EH (cell line): ENCODE results near the gene TTLL6.
A peak's percentile ranks its signal among the peaks of the same experiment; 100 is the strongest.

Source experiments
- DNase-seq: peaks from one replicate; pipeline ENCODE4 v3.0.0-alpha.2; 2015; ENCODE audit warnings: low read depth

The TTLL6 gene

DNA sequence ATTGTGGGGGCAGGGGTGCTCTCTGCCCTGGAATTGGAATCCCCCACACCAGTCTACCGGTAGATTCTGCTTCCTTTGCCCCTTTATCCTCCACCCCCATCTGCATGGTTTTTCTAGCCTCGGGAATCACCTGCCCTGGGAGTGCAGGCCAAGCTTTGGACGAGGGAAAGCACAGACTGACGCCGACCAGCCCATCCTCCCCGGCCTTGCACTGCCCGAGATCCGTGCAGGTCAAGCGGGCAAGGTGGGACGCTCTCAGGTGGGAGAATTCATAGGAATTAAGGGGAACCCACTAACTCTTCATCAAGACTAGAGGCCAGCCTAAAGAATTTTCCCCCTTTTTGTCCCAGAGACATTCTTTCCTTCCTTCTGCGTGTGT lies 78.6 kb downstream of the TTLL6 start:
- no peak for DNase-seq

DNA sequence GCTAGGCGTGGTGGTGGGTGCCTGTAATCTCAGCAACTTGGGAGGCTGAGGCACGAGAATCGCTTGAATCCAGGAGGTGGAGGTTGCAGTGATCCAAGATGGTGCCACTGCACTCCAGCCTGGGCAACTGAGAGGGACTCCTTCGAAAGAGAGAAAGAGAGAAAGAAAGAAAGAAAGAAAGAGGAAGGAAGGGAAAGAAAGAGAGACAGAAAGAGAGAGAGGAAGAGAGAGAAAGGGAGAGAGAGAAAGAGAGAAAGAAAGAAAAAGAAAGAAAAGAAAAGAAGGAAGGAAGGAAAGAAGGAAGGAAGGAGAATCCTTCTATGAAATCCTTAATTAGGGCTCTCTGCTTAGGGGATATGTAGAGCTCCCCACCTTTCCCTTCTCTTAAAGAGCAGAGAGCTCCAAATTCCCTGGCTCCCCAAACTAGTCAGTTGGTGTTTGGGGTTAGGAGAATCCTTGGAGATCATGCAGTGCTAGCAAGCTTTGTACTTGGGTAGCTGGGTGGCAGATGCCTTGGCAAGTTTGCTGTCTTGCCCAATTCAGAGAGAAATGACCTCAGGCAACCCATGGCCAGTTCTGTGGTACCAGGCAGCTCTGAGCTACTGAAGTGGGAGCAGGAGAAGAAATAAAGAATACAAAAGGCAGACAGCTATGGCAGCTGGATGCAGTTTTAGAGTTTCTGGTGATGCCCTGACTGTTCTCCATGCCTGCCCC lies 79.5 kb downstream of the TTLL6 start:
- no peak for DNase-seq

DNA sequence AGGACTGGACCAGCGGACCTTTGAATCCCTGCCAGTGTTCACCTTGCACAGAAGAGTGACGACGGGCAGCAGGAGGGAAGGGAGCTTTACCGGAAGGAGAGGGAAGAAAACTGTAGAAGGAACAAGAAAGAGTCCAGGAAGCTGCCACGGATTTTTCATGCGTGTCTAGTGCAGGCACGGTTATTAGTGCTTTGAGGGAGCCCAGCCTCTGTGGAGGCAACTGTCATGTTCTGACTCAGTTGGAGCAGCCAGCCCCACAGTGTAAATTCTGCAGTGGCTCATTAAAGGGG lies 82.0 kb downstream of the TTLL6 start:
- no peak for DNase-seq

DNA sequence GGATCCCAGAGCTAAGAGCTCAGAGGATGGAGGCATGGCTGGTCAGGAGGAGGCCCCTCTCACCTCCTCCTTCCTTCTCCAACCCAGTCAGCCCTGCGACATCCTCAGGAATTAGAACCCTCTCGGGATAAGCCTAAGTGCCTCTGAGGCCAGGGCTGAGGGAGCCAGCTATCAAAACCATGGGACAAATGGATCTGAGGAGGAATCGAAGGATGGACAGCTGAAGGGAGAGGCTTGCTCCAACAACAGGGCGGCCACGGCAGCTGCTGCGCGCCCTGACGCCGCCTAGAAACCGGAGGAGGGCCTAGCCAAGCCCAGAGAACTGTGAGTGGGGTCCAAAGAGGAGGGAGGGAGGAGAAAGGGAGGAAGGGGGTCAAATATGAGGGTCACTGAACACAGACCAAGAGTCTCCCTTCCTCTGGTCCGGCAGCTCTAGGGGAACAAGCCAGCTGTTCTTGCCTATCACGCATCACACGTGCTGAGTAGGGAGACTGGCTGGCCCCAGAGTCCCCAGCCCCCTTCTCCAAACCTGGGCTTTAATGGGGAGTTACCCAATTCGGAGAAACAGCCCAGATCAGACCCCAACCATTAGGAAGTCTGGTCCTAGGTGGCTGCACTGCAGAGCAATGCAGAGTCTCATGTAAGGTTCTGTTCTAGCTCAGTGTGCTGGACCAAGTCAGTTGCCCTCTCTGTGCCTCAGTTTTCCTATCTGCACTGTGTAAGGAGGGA lies 82.5 kb downstream of the TTLL6 start:
- DNase-seq: no peak

DNA sequence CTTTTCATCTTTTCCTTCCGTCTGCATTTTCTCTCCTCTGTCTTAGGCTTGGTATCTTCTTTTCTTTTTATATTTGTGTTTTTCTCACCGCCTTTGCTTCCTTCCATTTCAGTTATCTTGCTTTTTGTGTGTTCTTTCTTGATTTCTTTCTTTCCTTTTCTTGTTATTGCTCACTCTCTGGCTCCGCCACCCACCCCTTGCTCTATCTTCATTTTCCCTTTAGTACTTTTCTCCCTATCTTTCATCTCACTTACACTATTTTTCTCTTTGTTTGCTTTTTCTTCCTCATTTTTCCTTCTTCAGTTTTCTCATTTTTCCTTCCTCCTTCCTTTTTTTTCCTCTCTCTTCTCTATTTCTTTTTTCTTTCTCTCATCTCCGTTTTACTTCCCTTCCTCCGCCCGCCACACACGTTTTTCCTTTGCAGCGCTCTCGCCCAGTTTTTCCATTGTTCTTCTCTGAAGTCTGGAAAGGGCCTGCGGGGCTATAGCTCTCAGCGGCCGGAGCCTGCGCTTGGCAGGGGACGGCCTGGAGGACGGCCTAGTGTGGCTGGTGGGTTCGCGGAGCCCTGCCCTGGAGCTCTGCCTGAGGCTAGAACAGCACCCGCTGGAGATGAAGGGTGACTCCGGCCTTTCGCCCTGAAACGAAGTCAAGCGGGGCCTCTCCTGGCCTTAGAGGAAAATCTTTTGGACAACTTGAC lies 83.2 kb downstream of the TTLL6 start:
- no peak for DNase-seq

DNA sequence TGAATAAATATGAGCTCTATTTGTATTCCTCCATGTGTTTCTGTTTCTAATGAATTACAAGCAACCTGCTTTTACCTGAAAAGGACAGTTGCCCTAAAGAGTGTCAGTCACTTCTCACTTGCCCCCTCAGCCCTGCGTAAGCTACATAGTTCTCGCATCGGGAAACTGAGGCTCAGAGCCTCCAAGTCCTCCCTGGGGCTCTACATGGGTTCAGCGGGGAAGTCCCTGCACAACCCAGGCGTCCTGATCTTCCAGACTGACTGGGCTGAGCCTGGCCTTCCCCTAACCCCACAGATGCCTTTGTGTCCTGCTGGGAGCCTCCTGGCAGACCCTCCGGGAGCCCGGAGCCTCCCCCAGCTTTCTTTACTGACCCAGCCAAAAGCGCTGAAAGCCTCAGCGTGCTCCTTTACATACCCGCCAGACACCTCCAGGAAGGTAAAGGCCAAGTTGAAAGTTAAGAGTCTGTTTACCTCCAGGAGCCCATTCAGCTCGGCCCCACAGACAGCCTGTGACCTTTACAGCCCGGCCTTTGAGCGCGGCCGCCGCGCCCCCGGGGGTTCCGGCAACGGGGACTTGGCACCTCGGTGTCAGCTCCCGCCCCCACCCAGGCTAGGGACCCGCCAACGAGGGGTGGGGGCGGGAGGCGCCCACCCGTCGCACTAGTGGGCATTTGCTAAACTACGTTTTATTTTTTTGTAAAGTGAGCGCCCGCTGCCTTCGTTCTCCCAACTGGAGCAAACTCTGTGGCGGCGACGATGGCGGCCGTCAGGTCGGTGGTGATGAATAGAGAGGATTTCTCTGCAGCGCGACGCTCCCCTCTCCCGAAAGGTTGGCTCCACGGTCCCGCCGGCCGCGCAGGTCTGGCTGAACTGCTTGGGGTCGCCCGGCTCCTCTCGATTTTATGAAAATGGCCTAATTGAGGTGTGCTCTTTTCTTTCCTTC lies 84.1 kb downstream of the TTLL6 start:
- no peak for DNase-seq

DNA sequence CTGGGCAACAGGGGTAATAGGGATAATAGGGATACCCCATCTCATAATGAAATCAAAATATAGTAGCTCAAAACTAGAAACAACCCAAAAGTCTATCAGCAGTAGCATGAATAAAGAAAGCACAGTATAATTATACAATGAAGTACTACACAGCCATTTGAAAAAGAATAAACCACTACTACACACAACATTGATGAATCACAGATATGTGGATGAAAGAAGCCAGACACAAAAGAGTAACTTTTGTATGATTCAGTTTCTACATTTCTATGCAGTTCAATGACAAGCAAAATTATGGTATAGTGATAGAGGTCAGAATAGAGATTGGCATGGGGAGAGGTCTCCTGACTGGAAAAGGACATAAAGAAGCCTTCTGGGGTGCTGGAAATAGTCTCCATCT lies 85.7 kb downstream of the TTLL6 start:
- no peak for DNase-seq

DNA sequence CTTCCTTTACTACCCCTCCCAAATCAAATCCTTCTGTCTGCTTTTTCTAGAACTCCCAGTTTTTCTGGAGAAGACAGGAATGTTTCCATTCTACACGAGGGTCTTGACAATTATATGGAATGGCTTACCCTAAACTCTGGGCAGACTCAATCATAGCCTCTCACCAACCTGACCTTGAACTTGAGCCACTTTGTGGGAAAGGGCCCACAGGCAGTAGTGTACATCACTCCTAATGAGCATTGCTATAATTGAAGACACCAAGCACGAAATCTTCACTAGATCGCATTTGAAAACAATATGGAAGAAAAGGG lies 86.8 kb downstream of the TTLL6 start:
- DNase-seq: no peak

DNA sequence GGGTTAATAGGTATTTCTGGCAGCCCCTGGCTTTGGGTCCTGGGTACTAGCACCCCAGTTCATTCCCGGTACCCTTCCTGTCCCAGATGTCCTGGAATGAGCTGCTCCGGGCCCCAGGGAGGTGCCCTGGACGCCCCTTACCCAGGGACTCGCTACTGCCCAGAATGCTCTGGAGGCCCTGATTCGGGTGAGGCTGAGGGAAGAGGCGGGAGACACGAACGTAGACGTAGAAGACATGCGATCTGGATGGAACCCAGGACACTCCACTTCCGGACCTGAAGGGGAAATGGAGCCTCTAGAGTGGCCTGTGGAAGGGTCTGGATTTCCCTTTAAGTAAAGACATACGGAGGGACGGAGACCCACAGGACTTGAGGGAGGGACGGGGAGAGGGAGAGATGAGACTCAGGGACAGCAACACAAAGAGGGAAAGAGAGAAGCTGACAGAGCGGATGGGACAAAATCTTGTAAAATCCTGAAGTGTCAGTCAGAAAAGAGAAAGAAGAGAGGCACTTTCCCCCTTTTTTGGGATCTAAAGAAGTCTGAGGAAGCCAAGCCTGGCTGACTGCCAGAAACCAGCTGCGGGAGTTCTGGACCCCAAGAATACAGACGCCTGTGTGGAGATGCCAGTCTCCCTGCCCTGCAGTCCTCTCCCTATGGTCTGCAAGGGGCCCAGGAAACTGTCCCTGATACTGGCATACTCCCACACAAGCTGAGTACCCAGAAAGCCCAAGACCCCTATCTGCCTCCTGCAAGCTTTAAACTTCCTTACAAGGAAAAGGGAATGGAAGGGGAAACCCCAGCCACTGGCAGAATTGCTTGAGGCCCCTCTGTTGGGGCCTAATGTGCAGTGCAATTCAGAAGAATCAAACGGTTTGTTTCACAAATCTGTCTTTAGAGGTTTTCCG lies 87.4 kb downstream of the TTLL6 start:
- DNase-seq: no peak

DNA sequence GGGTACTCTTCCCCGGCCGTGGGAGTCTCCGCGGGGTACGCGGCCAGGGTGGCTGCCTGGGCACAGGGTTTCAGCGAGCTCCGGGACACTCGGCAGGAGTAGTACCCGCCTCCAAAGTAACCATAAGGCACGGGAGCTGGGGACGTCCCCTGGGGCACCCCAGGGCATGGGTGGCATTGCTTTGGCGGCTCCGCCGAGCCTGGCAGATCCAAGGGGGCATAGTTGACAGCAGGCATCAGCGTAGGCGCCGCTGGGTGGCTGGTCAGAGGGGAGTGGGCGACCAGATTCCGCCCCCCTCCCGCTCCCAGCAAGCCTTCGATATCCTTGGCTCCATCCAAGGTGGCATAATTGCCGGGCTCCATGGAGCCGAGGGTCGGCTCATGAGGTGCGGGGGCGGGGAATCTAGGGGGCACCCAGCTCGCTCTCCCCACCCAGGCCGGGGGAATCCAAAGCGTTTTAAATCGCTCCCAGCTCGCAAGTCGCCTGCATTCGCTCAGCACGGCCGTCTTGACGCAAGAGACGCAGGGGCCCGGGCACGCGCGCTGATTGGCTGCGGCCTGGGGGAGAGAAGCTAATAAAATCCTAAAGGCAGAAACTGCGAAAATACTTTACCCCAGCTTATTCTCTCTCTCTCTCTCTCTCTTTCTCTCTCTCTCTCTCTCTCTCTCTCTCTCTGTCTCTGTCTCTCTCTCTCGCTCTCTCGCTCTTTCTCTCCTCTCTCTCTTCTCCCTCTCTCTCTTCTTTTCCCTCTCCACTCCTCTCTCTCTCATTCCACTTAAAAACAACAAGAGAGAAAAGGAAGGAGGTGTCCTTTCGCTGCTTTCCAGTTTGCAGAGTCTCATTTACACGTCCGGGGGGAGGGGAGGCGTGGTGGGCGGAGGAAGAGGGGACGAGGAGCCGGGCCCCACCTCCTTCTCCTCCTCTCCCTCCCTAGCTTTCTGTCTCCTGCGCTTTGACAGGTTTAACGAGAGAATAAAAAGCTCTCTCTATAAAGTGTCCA lies 88.5 kb downstream of the TTLL6 start, which contains the start of gene HOXB13:
HOXB13 (minus strand) TSS at position 519 of the 1,000 bp plus-strand sequence; CDS start at position 362, 157 bp downstream.
- DNase-seq: peak; percentile 35

DNA sequence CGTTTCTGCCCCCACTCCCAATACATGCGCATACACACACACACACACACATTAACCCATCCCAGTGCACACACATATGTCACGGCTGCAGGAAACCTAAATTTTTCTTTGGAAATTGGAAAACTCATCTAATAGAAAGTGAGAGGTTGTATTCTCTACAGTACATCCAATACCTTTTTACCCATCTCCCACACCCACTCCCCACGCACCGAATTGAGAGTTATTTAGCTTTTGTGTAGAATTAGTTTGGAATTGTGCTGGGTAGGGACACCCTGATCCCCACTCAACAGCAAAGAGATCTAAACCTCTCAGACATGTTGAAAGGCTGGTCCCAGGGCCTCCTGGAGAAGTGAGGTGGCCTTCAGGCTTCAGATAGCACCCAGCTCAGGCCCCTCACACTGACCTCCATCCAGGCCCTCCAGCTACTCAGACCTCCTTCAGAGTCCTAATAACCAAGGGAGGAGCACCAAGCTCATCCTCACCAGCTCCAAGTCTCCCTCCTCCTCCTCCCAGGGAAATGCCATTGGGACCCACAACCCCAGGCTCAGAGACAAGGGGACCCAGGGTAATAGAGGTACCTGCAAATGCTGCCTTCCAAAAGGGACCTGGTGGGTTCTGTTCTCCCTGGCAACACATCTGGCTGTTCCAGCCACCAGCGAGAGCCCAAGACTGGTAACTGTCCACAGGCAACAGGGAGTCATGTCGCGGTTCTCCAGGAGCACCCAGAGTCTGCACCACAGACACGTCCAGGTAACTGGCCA lies 89.4 kb downstream of the TTLL6 start:
- DNase-seq: no peak

DNA sequence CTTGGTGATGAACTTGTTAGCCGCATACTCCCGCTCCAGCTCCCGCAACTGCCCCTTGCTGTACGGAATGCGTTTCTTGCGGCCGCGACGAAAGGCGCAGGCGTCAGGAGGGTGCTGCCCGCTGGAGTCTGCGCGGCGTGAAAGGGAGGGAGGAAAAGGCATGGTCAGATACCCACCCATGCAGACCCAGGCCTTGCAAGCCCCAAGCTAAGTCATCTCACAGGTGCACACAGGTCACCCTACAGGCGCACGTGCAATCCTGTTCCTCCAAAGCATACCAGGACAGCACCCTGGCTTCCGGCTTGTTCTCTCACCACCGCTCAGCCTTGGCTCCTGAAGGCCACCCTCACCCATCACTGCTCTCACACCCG lies 90.1 kb downstream of the TTLL6 start:
- no peak for DNase-seq

DNA sequence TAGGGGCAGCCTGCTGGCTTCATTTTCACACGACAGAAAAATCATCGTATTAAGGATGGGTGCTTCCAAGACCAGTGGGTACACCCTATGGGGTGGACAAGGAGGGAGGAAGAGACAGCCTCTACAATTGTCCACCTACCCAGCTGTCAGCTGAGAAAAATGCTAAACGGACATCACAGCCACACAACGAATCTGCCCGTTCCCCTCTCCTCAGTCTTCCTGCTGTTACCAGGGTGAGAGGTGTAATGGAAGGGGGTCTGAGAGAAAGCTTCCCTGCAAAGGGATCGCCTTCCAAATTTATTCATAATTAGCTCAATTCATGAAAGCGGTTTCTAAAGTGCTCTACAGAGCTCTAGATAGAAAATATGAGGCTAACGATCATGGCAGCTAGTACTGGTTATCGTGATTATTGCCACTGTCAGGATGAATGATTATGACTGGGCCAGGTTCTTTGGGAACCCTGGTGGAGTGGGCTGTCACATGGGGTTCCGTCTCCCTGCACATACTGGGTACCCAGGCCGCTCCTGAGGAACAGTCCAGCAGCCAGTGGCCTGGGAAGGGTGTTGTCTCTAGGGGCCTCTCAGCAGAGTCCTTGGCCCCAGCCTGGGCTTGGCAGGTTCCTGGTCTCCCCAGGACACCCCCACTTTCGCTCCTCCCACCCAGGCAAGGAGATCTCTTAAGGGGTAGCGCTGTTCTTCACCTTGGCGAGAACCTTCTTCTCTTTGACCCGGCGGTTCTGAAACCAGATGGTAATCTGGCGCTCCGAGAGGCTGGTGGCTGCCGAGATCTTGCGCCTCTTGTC lies 90.7 kb downstream of the TTLL6 start:
- no peak for DNase-seq

DNA sequence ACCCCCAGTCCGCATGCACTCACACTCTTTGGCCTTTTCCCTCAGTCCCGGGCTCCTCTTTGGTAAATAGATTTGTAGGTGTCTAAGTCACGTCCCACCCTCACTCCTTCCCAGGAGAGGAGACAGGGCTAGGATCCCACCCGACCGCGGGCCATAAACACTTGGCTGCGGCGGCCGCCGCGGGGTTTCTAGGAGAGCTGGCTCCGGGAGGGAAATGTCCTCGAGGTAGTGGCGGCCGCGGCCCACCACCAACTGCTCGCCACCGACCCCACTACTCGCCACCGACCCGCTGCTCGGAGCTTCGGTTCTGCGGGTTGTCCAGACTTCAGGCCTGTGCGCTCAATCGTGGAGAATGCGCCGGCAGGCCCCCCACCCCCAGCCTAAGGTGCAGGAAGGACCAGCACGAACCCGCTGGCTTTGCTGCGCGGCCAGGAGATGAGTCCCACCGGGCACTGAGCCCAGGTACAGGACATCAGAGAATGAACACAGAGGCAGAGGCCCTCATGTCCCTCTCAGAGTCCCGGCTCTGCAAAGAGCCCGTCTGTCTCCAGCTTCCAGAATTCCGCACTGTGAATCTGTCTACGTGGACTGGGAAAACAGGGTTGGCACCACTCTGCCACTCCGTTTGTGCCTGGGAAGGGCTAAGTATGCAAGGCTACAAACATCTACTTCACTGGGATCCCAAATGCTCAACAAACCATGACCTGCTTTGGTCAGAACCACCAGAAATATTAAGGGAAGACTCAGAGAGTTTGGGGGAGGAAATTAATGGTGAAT lies 91.6 kb downstream of the TTLL6 start:
- DNase-seq: no peak

DNA sequence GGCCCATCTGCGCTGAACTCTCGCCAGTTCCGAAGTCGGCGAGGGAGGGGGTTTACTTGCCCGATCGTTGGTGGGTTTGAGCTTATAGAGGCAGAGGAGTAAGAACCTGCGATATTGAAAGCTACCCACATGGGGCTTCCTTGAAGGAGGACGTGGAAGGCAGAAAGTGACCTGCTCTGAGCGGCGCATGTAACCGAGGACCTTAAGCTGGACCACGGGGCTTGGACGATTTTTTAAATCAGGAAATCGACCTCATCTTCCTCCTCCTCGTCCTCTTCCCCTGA lies 92.1 kb downstream of the TTLL6 start:
- no peak for DNase-seq

DNA sequence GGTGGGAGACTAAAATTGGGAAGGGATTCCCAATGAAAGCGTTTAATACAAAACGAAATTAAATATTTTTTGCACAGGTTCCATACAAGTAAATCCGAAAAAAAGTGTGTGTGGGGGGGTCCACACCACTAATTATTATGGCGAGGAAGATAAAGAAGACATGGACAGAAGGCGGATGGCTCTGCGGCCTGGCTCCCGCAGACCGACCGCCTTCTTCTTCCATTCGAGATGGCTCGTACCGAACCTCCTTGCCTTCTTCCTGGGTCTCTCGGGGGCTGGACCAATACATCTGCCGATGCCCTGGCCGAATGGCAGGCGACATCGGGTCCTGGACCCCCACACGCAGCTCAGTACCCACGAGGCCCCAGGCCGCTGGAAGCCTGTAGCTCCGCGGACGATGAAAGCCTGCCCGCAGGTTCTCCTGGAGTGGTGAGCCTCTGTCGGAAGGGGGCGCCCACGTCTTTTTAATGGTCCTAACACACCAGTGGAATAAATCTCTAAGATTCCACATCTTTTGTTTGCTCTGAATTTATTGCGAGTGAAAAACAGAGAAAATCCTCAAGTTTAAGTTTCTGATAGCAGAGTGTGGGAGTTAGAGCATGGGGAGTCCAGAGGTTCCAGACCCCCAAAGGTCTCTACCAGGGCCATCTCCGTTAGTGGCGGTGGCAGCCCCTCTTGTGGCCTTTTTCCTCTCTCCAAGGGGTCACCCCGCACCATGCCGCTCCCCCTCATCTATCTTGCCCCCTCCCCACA lies 92.6 kb downstream of the TTLL6 start:
- peak; percentile 78 for DNase-seq
